Lower leg skin (tissue), 4 donors: ENCODE results near the gene FXYD1. TPM values are rescaled to one million over a fixed set of nuclear protein-coding genes. Genes with fewer than 3 reads are reported as not detected.

ENCODE experiments used
- DNase-seq, 2 donors: peaks; one replicate each; pipeline ENCODE4 v3.0.0-alpha.2; 2019; ENCODE audit warnings: low spot score in 2 of 2
- H3K4me3 ChIP-seq: fragments of 200-600 bp; sonication (generic); 2 replicates; pipeline ENCODE4 v1.5.1; 2017; ENCODE audit warnings: mild to moderate bottlenecking, low read depth; ENCODE audit not compliant: poor library complexity, severe bottlenecking
- POLR2A ChIP-seq, 2 donors: fragments of 450-650 bp; IDR thresholded peaks; one replicate each; pipeline ENCODE4 v1.6.1; 2016 to 2017; ENCODE audit warnings: antibody characterized with exemption in 2 of 2, mild to moderate bottlenecking in 1 of 2, moderate library complexity in 1 of 2
- WGBS, 2 donors: methylation state at CpG; one replicate each; pipeline ENCODE4 v1.1.5; 2018; 5-methylcytosine and 5-hydroxymethylcytosine counted together
- intact Hi-C: fragments of 100-400 bp; cut with DNase I; formaldehyde crosslinking; loops from one replicate; pipeline ENCODE4 v1.15.0; 2023; ENCODE audit warnings: low total_unique reads
- total RNA-seq, 4 donors: library from RNA; depleted of rRNA; stranded (reverse); fragments of >200 nt; gene quantifications; one replicate each; pipeline ENCODE4 v1.1.0, GENCODE V29; 2016
- TF ChIP-seq, protein P1 (sequence below), 3 donors: fragments of 450-650 bp; IDR thresholded peaks; one replicate each; pipeline ENCODE4 v1.5.1; 2016; ENCODE audit warnings: antibody characterized with exemption in 3 of 3, mild to moderate bottlenecking in 3 of 3, moderate library complexity in 2 of 3

FXYD1 gene
- total RNA-seq, 4 donors from 2014 or later = 5.5 to 20.9 (median 6.5) TPM; not detected in 1

DNA sequence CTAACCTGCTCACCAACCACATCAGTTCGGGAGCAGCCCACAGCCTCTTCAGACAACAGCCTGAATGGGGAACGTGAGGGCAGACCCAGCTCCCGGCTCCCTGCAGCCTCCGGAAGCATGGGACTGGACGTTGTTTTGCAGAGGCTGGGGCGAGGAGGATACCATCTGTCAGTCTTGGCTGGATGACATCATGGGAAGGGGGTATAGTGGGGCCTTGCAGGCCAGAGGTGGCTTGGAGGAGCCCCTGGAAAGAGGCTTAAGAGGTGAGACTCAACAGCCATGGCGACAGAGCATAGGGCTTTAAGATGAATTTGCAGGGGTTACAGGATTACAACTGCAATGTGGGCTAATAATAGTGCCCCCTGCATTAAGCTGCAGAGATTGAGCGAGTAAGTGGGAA, 21.5 kb upstream of the FXYD1 start:
- WGBS, 2 donors = 31 to 37% methylated on average over 6 to 8 of the region's 8 CpGs
- TF ChIP-seq, protein P1, sequence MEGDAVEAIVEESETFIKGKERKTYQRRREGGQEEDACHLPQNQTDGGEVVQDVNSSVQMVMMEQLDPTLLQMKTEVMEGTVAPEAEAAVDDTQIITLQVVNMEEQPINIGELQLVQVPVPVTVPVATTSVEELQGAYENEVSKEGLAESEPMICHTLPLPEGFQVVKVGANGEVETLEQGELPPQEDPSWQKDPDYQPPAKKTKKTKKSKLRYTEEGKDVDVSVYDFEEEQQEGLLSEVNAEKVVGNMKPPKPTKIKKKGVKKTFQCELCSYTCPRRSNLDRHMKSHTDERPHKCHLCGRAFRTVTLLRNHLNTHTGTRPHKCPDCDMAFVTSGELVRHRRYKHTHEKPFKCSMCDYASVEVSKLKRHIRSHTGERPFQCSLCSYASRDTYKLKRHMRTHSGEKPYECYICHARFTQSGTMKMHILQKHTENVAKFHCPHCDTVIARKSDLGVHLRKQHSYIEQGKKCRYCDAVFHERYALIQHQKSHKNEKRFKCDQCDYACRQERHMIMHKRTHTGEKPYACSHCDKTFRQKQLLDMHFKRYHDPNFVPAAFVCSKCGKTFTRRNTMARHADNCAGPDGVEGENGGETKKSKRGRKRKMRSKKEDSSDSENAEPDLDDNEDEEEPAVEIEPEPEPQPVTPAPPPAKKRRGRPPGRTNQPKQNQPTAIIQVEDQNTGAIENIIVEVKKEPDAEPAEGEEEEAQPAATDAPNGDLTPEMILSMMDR (IDR thresholded peaks at IDR 0.05) = no peak
- TF ChIP-seq POLR2A (IDR thresholded peaks at IDR 0.05) = no peak
- no peak for DNase-seq
- intact Hi-C loops = no loop called here
- H3K4me3 ChIP-seq = peak overlapping the region; percentile 36

DNA sequence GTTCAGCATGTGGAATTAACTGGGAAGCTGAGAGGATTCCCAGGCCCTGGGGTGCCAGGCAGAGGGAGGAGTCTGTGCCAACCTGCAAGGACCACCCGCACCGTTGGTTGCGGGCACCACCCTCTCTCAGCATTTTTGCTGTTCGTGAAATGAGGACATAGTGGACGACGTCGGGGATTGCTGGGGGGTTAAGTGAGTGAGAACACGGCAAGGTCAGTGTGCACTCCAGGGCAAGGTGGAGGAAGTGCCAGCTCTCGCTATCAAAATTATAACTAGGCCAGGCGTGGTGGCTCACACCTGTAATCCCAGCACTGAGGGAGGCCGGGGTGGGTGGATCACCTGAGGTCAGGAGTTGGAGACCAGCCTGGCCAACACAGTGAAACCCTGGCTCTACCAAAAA, 20.8 kb upstream of the FXYD1 start:
- intact Hi-C loops = no loop called here
- DNase-seq = no peak
- 35% methylated on average over 11 of the region's 11 CpGs for WGBS, 2 donors
- H3K4me3 ChIP-seq = peak overlapping the region; percentile 14
- TF ChIP-seq POLR2A (IDR thresholded peaks at IDR 0.05) = no peak

DNA sequence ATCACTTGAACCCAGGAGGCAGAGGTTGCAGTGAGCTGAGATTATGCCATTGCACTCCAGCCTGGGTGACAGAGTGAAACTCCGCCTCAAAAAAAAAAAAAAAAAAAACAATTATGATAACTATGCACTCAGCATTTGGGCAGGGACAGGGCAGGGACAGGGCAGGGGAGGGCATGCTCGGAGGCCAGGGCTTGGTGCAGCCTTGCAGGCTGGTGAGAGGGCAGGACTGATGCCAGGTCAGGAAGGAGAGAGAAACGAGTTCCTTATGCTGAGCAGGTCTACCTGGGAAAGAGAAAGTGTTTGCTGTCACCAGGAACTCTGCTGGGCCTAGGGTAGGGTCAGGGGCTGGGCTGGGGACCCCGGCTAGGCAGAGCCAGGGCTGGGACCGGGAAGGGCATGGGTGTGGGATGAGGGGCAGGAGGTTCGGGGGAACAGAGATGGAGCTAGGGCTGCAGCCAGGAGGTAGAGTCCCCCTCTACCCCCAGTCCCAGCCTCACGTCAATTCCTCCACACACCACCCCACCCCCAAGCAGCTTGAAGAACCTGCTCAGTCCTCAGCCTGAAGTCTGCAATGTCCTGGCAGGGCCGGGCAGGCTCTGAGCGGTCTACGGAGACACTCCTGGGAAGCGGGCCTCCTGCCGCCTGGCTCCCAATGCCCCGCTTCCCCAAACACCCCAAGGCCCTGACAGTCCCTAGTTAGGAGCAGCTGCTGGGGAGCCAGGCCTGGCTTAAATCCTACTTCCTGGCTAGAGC, 20.2 kb upstream of the FXYD1 start:
- H3K4me3 ChIP-seq = peak overlapping the region; percentile 10
- intact Hi-C loops = no loop called here
- WGBS, 2 donors = 41 to 48% methylated on average over 12 to 13 of the region's 13 CpGs
- no peak for TF ChIP-seq POLR2A (IDR thresholded peaks at IDR 0.05)
- TF ChIP-seq, protein P1 (IDR thresholded peaks at IDR 0.05) = no peak
- no peak for DNase-seq

DNA sequence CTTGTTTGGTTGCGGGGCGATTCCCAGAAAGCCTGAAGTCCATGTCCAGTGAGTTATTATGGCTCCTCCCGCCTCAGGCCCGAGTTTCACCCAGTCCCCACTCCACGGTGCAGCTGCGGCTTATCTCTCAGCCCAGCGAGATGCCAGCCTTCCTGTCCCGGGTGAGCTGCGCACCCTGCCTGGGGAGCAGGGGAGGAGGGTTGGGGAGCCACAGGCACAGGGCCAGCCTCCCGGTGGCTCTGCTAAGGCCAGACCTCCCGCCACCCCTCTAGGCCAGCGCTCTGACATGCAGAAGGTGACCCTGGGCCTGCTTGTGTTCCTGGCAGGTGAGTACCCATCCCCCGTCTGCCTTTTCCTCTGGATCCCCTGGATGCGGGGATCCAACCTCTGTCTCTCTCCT, 19.5 kb upstream of the FXYD1 start:
- DNase-seq = no peak
- WGBS, 2 donors = 41 to 48% methylated on average over 12 to 14 of the region's 14 CpGs
- intact Hi-C loops = no loop called here
- TF ChIP-seq, protein P1 (IDR thresholded peaks at IDR 0.05) = no peak
- TF ChIP-seq POLR2A (IDR thresholded peaks at IDR 0.05) = no peak
- peak overlapping the region; percentile 10 for H3K4me3 ChIP-seq

DNA sequence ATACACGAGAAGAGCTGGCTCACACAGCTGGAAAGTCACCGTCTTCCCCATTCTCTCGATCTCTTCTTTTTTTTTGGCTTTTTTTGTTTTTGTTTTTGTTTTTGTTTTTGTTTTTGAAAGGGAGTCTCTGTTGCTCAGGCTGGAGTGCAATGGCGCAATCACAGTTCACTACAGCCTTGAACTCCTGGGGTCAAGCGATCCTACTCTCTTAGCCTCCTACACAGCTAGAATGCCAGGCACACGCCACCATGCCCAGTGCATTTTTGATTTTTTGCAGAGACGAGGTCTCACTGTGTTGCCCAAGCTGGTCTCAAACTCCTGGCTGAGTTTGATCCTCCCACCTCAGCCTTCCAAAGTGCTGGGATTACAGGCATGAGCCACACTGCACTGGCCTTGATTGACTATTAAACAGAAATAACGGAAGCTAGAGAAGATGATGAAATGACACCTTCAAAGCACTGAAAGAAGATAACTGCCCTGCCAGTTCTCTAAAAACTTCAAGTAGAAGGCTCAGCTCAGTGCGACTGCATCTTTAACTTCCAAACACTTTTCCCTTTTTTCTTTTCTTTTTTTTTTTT, 19.0 kb upstream of the FXYD1 start:
- intact Hi-C loops = no loop called here
- no peak overlapping the region for H3K4me3 ChIP-seq
- WGBS, 2 donors = 43 to 55% methylated on average over 9 of the region's 9 CpGs
- no peak for TF ChIP-seq POLR2A (IDR thresholded peaks at IDR 0.05)
- TF ChIP-seq, protein P1 (IDR thresholded peaks at IDR 0.05) = no peak
- no peak for DNase-seq

DNA sequence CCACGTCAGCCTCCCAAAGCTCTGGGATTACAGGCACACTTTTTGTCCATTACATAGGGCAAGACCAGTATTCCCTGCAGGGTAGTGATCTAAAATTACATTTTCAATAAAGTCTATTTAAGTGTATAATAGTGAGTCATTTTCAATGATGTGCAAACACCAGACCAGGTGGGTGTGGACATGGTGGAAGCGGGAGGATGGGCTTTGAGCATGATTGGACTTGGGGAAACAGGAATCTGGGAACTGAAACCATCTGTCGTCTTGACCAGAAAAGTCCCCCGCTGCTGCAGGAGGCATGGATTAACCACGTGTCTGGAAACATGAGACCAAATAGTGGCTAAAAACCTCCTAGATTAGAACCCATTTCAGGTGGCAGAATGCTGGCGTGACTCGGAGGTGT, 18.1 kb upstream of the FXYD1 start:
- WGBS, 2 donors = 22 to 33% methylated on average over 7 of the region's 7 CpGs
- H3K4me3 ChIP-seq = no peak overlapping the region
- TF ChIP-seq POLR2A (IDR thresholded peaks at IDR 0.05) = no peak
- intact Hi-C loops = no loop called here
- DNase-seq = no peak
